ENCODE measurements around the gene SGMS1. TPM values are rescaled to one million over a fixed set of nuclear protein-coding genes. Genes with fewer than 3 reads are reported as not detected.
"Not testable (repeated sequence)": the region's sequence is repeated elsewhere in the genome, so short reads cannot be mapped to it uniquely, and the experiment has no call there.

Gene SGMS1
- total and polyA plus RNA-seq, 5 donors: 12.0 to 26.0 (median 24.5) TPM

GRCh38 chr10:50262625-50263024 is 361.1 kb downstream of the SGMS1 start:
- 90% methylated on average over 10 of the region's 10 CpGs for WGBS
- H3K4me3 ChIP-seq (ENCODE audit: low read length); H3K27me3 ChIP-seq (ENCODE audit: control insufficient read depth, insufficient read depth); ATAC-seq; H3K4me1 ChIP-seq (ENCODE audit: control insufficient read depth, insufficient read depth, low read length); intact Hi-C loops (cut with DNase I); H3K9me3 ChIP-seq (ENCODE audit: control insufficient read depth, low read length); H3K27ac ChIP-seq (ENCODE audit: low read length): not testable (repeated sequence)
- DNase-seq: peak in 1 of 3 donors; percentile 30

DNA sequence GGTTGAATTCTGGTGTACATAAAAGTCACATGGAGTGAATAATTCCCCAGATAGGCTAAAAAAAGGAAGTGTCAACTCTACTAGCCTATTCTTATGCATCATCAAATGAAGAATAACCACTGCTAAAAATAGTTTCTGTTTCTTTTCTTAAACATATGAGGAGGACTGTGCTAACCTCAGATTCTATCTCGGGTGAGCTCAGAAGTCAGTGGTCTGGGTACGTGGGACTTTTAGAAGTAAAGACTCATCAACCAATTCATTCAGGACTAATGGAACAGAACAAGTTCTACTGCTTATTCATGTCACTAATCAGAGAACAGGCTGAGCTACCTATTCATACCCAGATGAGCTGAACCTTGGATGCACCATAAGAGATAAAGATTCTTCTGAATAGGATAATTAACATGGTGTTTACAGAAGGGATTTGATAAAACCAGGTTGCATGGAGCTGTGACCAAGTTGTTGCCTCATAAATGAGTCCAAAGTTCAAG is 362.9 kb downstream of the SGMS1 start:
- WGBS: 45% methylated on average over 2 of the region's 2 CpGs
- H3K9me3 ChIP-seq (ENCODE audit: control insufficient read depth, low read length): no peaks in the 10 kb centered on the region
- DNase-seq (no peak), ATAC-seq (no peak)
- intact Hi-C loops (cut with DNase I): no loop called here
- H3K4me3 ChIP-seq (ENCODE audit: low read length): no peak overlapping the region
- no peaks in the 10 kb centered on the region for H3K4me1 ChIP-seq (ENCODE audit: control insufficient read depth, insufficient read depth, low read length)
- no peaks in the 10 kb centered on the region for H3K27me3 ChIP-seq (ENCODE audit: control insufficient read depth, insufficient read depth)
- H3K27ac ChIP-seq (ENCODE audit: low read length): no peak overlapping the region

Other genes with a start within 250 kb of the SGMS1 start
- gene ASAH2B, start 116.0 kb upstream of the SGMS1 start, total RNA-seq: 1 to 10 TPM; 4.4 to 8.4 (median 5.8) TPM
- 2.2 TPM for gene ASAH2B, start 116.0 kb upstream of the SGMS1 start, polyA plus RNA-seq

Data from right cardiac atrium (tissue), 5 donors.